IMR-90 (cell line): ENCODE data around the gene TANK. TPM values are rescaled to one million over a fixed set of nuclear protein-coding genes. Genes with fewer than 3 reads are reported as not detected.
"Not testable (repeated sequence)": the region's sequence is repeated elsewhere in the genome, so short reads cannot be mapped to it uniquely, and the experiment has no call there.

Source experiments
- ATAC-seq: fragments of 200-7000 bp; cut with Tn5 transposase; 2 replicates; pipeline ENCODE4 v1.9.1; 2020; ENCODE audit warnings: low read depth, mild to moderate bottlenecking, moderate library complexity
- BruUV-seq: library from RNA; stranded (reverse); fragments of 400-500 nt; replicated peaks from 2 replicates; lab custom pipeline; 2021; lab: Mats Ljungman, UMichigan
- CTCF ChIA-PET: fragments of 300-600 bp; formaldehyde crosslinking; extraction: SDS; loops from one replicate; lab custom pipeline; 2021; ENCODE audit warnings: antibody characterized with exemption; lab: Yijun Ruan, JAX
- POLR2A ChIA-PET: fragments of 300-600 bp; sonication (Branson Sonifier 250); formaldehyde crosslinking; loops from one replicate; lab custom pipeline; 2022; ENCODE audit warnings: antibody characterized with exemption; ENCODE audit not compliant: unreplicated experiment; lab: Charles Lee
- DNase-seq: peaks from one replicate; pipeline ENCODE4 v3.0.0; 2013
- H2AFZ ChIP-seq: replicated peaks from 2 replicates; pipeline ENCODE3; 2013; ENCODE audit warnings: low read length, mild to moderate bottlenecking; ENCODE audit not compliant: poor library complexity
- H2AK5ac ChIP-seq: 2 replicates; pipeline ENCODE4 v1.6.1; 2013; ENCODE audit warnings: low read depth, low read length, inconsistent platforms
- H2AK9ac ChIP-seq: replicated peaks from 2 replicates; pipeline ENCODE3; 2013; ENCODE audit warnings: mild to moderate bottlenecking, low read depth, low read length, moderate library complexity; ENCODE audit not compliant: poor library complexity
- H2BK120ac ChIP-seq: 2 replicates; pipeline ENCODE4 v1.6.1; 2013; ENCODE audit warnings: low read depth, low read length, inconsistent platforms
- H2BK15ac ChIP-seq: 3 replicates; pipeline ENCODE4 v1.6.1; 2013; ENCODE audit warnings: low read depth, low read length, inconsistent platforms
- H2BK20ac ChIP-seq: 2 replicates; pipeline ENCODE4 v1.6.1; 2013; ENCODE audit warnings: low read depth, mild to moderate bottlenecking, inconsistent platforms, low read length, moderate library complexity
- H2BK5ac ChIP-seq: 2 replicates; pipeline ENCODE4 v1.6.1; 2013; ENCODE audit warnings: mild to moderate bottlenecking, low read depth, low read length, inconsistent platforms; ENCODE audit not compliant: poor library complexity, severe bottlenecking
- H3K14ac ChIP-seq: replicated peaks from 2 replicates; pipeline ENCODE4 v1.6.1; 2013; ENCODE audit warnings: low read depth, low read length, inconsistent platforms
- H3K18ac ChIP-seq: 2 replicates; pipeline ENCODE4 v1.6.1; 2013; ENCODE audit warnings: low read depth, low read length, control low read depth
- H3K23ac ChIP-seq: 2 replicates; pipeline ENCODE4 v1.6.1; 2013; ENCODE audit warnings: low read depth, low read length, inconsistent platforms
- H3K27ac ChIP-seq: 2 replicates; pipeline ENCODE4 v1.5.1; 2013; ENCODE audit warnings: mild to moderate bottlenecking, control low read depth, low read length; ENCODE audit not compliant: insufficient read depth
- H3K27me3 ChIP-seq: 2 replicates; pipeline ENCODE4 v1.6.1; 2013; ENCODE audit warnings: low read length; ENCODE audit not compliant: control insufficient read depth, insufficient read depth
- H3K36me3 ChIP-seq: 2 replicates; pipeline ENCODE4 v1.6.1; 2013; ENCODE audit warnings: low read length, mixed read lengths; ENCODE audit not compliant: control insufficient read depth, insufficient read depth
- H3K4ac ChIP-seq: 2 replicates; pipeline ENCODE4 v1.6.1; 2013; ENCODE audit warnings: low read depth, low read length, inconsistent platforms
- H3K4me1 ChIP-seq: 2 replicates; pipeline ENCODE4 v1.6.1; 2013; ENCODE audit warnings: low read length, mixed read lengths; ENCODE audit not compliant: control insufficient read depth, insufficient read depth
- H3K4me2 ChIP-seq: 2 replicates; pipeline ENCODE4 v1.6.1; 2013; ENCODE audit warnings: low read depth, mild to moderate bottlenecking, control low read depth, low read length, moderate library complexity
- H3K4me3 ChIP-seq: 2 replicates; pipeline ENCODE4 v1.5.1; 2013; ENCODE audit warnings: low read depth, mild to moderate bottlenecking, control low read depth, low read length, moderate library complexity; ENCODE audit not compliant: insufficient read depth
- H3K56ac ChIP-seq: 2 replicates; pipeline ENCODE4 v1.6.1; 2013; ENCODE audit warnings: low read length, inconsistent platforms; ENCODE audit not compliant: insufficient read depth; ENCODE audit errors: extremely low read depth
- H3K79me1 ChIP-seq, 2 experiments: 2 replicates each; pipeline ENCODE4 v1.6.1; 2013; ENCODE audit warnings: low read length in 2 of 2, inconsistent platforms in 1 of 2, low read depth in 1 of 2
- H3K9ac ChIP-seq: 2 replicates; pipeline ENCODE4 v1.6.1; 2013; ENCODE audit warnings: low read depth, low read length, control low read depth
- H3K9me1 ChIP-seq: 2 replicates; pipeline ENCODE4 v1.6.1; 2013; ENCODE audit warnings: low read length, inconsistent platforms; ENCODE audit not compliant: insufficient read depth
- H3K9me3 ChIP-seq: 2 replicates; pipeline ENCODE4 v1.6.1; 2013; ENCODE audit warnings: low read length; ENCODE audit not compliant: control insufficient read depth, insufficient read depth
- H4K20me1 ChIP-seq: 2 replicates; pipeline ENCODE4 v1.6.1; 2013; ENCODE audit warnings: low read length, inconsistent platforms; ENCODE audit not compliant: insufficient read depth
- H4K5ac ChIP-seq: 2 replicates; pipeline ENCODE4 v1.6.1; 2013; ENCODE audit warnings: mild to moderate bottlenecking, low read depth, low read length, control low read depth
- H4K8ac ChIP-seq, 2 experiments: 2 replicates each; pipeline ENCODE4 v1.6.1; 2013; ENCODE audit warnings: low read depth in 2 of 2, low read length in 2 of 2, control low read depth in 1 of 2, inconsistent platforms in 1 of 2
- H4K91ac ChIP-seq: 2 replicates; pipeline ENCODE4 v1.6.1; 2013; ENCODE audit warnings: low read depth, low read length, inconsistent platforms; ENCODE audit not compliant: insufficient read depth
- WGBS, 2 experiments: methylation state at CpG; one replicate each; pipeline versions ENCODE4 v1.1.5 to v1.1.7; 2013; ENCODE audit warnings: missing lambda C conversion rate in 2 of 2; ENCODE audit not compliant: insufficient read length in 1 of 2; ENCODE audit errors: extremely low coverage in 2 of 2; 5-methylcytosine and 5-hydroxymethylcytosine counted together
- dilution Hi-C: fragments of 300-500 bp; cut with HindIII; formaldehyde crosslinking; loops from one replicate; pipeline ENCODE4 v1.14.3; 2018; ENCODE audit warnings: low sequenced_read_pairs; ENCODE audit not compliant: unreplicated experiment
- in situ Hi-C: fragments of 300-500 bp; cut with MboI; formaldehyde crosslinking; loops from 3 replicates; pipeline ENCODE4 v1.14.3; 2019; ENCODE audit warnings: low sequenced_read_pairs, inconsistent platforms, mixed read lengths
- intact Hi-C: fragments of 100-400 bp; cut with micrococcal nuclease; formaldehyde crosslinking; loops from 2 replicates; pipeline ENCODE4 v1.10.0; 2022
- polyA plus RNA-seq, 3 experiments: library from polyadenylated mRNA; depleted of rRNA; stranded (reverse); fragments of >200 nt; gene quantifications; 2 replicates each; pipeline ENCODE4 v1.2.3, GENCODE V29; 2012; ENCODE audit warnings: low replicate concordance in 1 of 3
- total RNA-seq: library from RNA; depleted of rRNA; stranded (reverse); fragments of >200 nt; gene quantifications from 2 replicates; pipeline ENCODE4 v1.2.3, GENCODE V29; 2012

Gene TANK
- total and polyA plus RNA-seq, 2 of the 4 experiments (the other 2 are of a cell fraction) = 25.4 to 41.9 TPM

GRCh38 chr2:161195602-161196001 lies 35.4 kb downstream of the TANK start:
- H3K56ac ChIP-seq, H2AK9ac ChIP-seq, POLR2A ChIA-PET, H3K4me2 ChIP-seq, H4K91ac ChIP-seq, CTCF ChIA-PET, H2AK5ac ChIP-seq, in situ Hi-C loops, H4K8ac ChIP-seq, DNase-seq, H4K20me1 ChIP-seq, BruUV-seq, H2BK20ac ChIP-seq, H3K18ac ChIP-seq, H2BK120ac ChIP-seq, H3K4ac ChIP-seq, H3K9ac ChIP-seq, H3K36me3 ChIP-seq, H4K5ac ChIP-seq, H3K27me3 ChIP-seq, intact Hi-C loops, H2BK5ac ChIP-seq, dilution Hi-C loops, H3K9me1 ChIP-seq, H2BK15ac ChIP-seq, H2AFZ ChIP-seq, H3K9me3 ChIP-seq, H3K4me1 ChIP-seq, H3K4me3 ChIP-seq, H3K27ac ChIP-seq, H3K14ac ChIP-seq, H3K23ac ChIP-seq, ATAC-seq: not testable (repeated sequence)
- H3K79me1 ChIP-seq = peaks cover 25 to 34% of the 10 kb centered on the region in 2 experiments
- 89% methylated on average over 1 of the region's 4 CpGs; no CpG with 5 or more reads in 1 of the 2 experiments for WGBS, 2 experiments
